Hindlimb muscle (tissue), 1 donor: ENCODE measurements around the gene ATP6V0D1. TPM values are rescaled to one million over a fixed set of nuclear protein-coding genes. Genes with fewer than 3 reads are reported as not detected.

Experiments
- DNase-seq: peaks from one replicate; pipeline ENCODE4 v3.0.0-alpha.2; 2013
- polyA plus RNA-seq: library from polyadenylated mRNA; unstranded; fragments of 120-200 nt; gene quantifications from one replicate; pipeline ENCODE4 v1.2.1, GENCODE V29; 2013; ENCODE audit not compliant: insufficient read length

Gene ATP6V0D1
- polyA plus RNA-seq, 1 donor: 71.6 TPM

DNA sequence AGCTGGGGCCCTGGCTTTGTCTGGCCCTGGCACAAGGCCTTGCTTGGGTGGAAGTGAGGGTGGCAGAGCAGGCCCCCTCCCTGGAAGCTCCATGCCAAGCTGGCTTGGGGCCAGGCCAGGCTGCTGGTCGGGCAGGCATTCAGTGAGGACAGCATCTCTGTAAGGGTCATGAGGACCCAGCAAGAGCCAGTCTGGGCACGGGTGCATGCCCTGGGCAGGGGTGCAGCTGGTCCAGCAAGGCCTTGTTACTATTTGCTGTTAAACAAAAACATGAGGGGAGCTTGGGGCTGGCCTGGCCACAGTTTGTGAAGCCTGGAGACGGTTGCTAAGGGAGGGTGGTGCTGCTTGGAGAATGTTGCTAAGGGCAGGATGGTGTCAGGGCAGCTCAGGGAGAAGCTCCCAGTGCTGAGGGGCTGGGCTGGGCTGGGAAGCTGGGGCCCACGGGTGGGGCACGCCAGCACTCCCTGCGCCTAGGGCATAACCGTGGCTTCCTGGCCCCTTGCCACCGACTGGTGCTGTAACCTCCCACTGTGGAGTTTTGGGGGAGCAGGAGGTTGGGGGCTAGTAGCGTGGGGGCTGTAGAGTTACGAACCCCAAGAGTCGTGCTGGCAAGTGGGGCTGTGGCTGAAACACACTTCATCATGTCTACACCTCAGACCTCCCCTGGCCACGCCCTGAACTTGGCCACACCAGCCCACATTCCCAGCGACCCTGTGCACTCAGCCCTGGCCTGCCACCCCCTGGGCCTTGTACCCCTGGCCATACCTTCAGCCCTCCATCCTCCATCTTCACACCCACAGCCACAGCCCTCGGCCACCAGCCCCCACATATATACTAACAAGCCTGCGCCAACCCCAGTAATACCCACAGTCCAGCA lies 89.3 kb downstream of the ATP6V0D1 start:
- DNase-seq: no peak

- DNase-seq: no peak
These were observed 90.0 kb downstream of the ATP6V0D1 start for GRCh38 chr16:67390816-67391423.

- no peak for DNase-seq
These were observed 90.8 kb downstream of the ATP6V0D1 start for GRCh38 chr16:67389911-67390815.

DNA sequence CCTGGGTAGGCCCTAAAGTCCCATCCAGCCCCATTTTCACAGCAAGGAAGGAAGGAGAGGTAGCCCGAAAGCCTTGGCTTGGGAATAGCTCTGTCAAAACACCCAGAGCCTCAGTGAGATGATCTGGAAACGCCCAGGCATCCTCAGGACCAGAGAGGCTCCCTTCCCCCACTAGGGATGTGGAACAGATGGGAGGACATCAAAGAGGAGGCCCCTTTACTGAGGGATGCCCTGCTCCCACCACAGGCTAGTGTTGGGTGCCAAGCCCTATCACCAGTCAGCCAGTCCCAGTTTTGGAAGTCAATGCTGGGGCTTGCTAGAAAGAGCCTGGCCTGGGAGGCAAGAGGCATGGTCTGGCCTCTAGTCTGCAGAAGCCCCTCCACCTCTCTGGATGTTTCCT lies 92.4 kb downstream of the ATP6V0D1 start:
- no peak for DNase-seq

GRCh38 chr16:67388191-67388590 lies 92.8 kb downstream of the ATP6V0D1 start:
- no peak for DNase-seq

Other genes with a start within 250 kb of the ATP6V0D1 start
- 20.1 TPM for gene FHOD1, start 233.7 kb downstream of the ATP6V0D1 start, polyA plus RNA-seq
- 1.5 TPM for gene SLC9A5, start 232.2 kb downstream of the ATP6V0D1 start, polyA plus RNA-seq
- 10.0 TPM for gene PLEKHG4, start 201.6 kb downstream of the ATP6V0D1 start, polyA plus RNA-seq
- gene KCTD19, start 154.4 kb downstream of the ATP6V0D1 start, polyA plus RNA-seq: 0.31 TPM
- gene LRRC36, start 154.3 kb downstream of the ATP6V0D1 start, polyA plus RNA-seq: 0.50 TPM
- gene TPPP3, start 87.7 kb downstream of the ATP6V0D1 start, polyA plus RNA-seq: 384 TPM
- gene ZDHHC1, start 64.7 kb downstream of the ATP6V0D1 start, polyA plus RNA-seq: 18.3 TPM
- 12.5 TPM for gene HSD11B2, start 50.0 kb downstream of the ATP6V0D1 start, polyA plus RNA-seq
- gene AGRP, start 2.4 kb upstream of the ATP6V0D1 start, polyA plus RNA-seq: not detected
- 64.8 TPM for gene RIPOR1, start 47.7 kb upstream of the ATP6V0D1 start, polyA plus RNA-seq
- 43.9 TPM for gene CTCF, start 81.4 kb upstream of the ATP6V0D1 start, polyA plus RNA-seq
- gene CARMIL2, start 164.0 kb upstream of the ATP6V0D1 start, polyA plus RNA-seq: 0.81 TPM
- 17.4 TPM for gene ACD, start 179.1 kb upstream of the ATP6V0D1 start, polyA plus RNA-seq
- gene PARD6A, start 179.8 kb upstream of the ATP6V0D1 start, polyA plus RNA-seq: 0.89 TPM
- gene ENKD1, start 185.6 kb upstream of the ATP6V0D1 start, polyA plus RNA-seq: 8.7 TPM
- gene C16orf86, start 185.7 kb upstream of the ATP6V0D1 start, polyA plus RNA-seq: 2.6 TPM
- gene GFOD2, start 238.2 kb upstream of the ATP6V0D1 start, polyA plus RNA-seq: 15.8 TPM